NOMO-1 treated with DMSO at 0.1 percent for 48 hours (cell line): ENCODE data around the gene ARHGAP4.
A peak's percentile ranks its signal among the peaks of the same experiment; 100 is the strongest.

Experiments
- DNase-seq: peaks from one replicate; lab custom pipeline; 2025; ENCODE audit not compliant: unreplicated experiment; lab: John Stamatoyannopoulos, UW

Gene ARHGAP4

DNA sequence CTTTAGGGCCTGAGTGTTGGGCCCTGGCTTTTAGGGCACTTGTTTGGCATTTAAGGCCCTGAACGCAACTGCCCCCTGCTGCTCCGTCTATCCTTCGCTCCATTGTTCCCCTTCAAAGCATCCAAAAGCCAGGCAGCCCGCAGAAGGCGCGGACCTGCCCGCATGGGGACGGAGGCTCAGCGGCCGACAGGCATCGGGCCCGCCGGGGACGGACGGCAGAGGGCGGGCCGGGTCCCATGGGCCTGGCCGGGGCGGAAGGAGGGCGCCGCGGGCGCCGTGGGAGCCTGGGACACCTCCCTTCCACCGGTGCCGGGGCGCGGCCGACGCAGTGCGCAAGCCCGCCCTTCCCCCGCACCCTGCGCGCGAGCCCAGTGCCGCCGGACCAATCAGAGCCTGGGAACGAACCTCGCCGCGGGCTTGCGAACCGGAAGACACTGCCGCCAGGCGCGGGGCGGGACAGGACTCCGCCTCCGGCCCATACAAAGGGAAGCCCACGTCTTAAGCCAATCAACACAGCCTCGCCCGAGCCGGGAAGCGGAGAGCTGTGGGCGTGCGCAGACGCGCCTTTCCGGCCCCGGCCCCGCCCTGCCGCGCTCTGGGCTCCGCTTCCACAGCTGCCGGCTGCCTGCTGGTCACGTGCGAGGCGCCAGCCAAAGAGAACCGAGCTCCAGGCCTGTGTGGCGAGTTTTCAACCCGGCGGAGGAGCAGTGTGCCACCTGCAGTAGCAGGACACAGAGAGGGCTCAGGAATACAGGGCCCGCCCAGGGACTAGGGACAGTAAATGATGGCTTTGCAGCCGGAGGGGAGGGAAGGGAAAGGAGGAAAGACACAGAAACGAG is 2.1 kb upstream of the ARHGAP4 start:
- peak; percentile 97 for DNase-seq

- no peak for DNase-seq
These were observed 1.5 kb upstream of the ARHGAP4 start for GRCh38 chrX:153927672-153927921.

DNA sequence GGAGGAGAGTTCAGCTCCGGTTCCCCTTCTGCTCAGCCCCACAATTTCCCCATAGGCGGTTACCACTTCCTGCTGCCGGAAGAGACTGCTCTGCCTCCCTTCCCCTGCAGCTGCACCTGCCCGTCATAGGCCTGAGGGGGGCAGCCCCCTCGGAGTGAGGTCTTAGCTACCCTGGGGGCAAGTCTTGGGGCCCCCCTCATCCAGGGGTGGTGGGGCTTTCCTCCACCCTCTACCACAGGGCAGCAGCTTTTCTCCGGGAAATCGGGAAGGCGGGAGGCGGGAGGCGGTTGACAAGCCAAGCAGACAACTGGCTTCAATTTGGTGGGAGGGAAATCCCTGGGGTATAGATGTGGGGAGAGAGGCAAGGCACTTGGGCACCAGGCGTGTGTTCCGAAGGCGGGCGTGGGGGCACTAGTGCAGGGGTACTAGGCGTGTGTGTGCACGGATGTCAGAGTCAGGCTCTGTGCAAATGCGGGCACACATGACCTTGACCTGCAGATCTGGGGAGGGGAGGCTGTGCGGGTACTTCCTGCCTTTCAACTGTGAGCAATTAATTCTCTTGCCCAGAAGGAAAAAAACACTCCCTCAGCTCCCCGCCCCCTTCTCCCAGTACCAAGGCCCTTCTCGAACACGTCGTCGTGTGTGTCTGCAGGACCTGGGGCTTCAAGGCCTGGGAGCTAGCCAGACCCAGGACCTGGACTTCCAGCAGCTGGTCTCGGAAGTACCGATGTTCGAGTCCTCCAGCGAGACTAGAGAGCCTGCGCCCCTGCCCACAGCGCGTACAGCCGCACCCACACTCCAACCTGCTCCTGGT is 1.0 kb upstream of the ARHGAP4 start:
- DNase-seq, result peak; percentile 94

DNA sequence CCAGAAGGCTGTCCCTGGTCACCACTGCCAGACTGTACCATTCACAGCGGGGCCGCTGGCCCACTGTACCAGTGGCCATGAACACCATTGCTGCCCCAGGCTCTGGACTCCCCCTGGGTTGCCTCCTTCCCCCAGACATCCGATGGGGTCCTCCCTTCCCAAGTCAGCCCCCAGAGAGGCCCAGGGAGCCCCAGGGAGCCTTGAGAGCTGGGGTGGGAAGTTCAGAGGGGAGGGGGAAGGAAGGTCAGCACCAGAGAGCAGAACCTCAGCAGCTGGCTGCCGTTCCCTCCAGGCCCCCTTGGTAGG is 441 bp upstream of the ARHGAP4 start:
- peak; percentile 57 for DNase-seq

DNA sequence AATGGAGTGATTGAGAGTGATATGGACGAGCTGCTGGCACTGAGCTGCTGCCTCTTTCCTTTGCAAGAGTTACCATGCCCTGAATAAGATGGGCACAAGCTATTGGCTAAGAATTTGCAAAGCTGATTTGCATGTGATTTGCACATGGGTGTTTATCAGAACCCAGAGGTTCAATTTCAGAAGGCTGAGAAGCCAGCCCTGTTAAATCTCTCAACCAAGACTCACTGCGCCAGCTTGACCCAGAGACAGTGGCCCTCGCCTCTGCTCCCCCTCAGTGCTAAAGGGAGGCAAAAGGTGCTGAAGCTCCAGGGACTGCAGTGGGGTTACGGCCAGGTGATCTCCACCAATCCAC is 701 bp downstream of the ARHGAP4 start:
- peak; percentile 19 for DNase-seq

GRCh38 chrX:153924149-153924861 is 1.8 kb downstream of the ARHGAP4 start:
- DNase-seq, result peak; percentile 51

GRCh38 chrX:153922932-153923857 is 2.9 kb downstream of the ARHGAP4 start:
- DNase-seq, result no peak

DNA sequence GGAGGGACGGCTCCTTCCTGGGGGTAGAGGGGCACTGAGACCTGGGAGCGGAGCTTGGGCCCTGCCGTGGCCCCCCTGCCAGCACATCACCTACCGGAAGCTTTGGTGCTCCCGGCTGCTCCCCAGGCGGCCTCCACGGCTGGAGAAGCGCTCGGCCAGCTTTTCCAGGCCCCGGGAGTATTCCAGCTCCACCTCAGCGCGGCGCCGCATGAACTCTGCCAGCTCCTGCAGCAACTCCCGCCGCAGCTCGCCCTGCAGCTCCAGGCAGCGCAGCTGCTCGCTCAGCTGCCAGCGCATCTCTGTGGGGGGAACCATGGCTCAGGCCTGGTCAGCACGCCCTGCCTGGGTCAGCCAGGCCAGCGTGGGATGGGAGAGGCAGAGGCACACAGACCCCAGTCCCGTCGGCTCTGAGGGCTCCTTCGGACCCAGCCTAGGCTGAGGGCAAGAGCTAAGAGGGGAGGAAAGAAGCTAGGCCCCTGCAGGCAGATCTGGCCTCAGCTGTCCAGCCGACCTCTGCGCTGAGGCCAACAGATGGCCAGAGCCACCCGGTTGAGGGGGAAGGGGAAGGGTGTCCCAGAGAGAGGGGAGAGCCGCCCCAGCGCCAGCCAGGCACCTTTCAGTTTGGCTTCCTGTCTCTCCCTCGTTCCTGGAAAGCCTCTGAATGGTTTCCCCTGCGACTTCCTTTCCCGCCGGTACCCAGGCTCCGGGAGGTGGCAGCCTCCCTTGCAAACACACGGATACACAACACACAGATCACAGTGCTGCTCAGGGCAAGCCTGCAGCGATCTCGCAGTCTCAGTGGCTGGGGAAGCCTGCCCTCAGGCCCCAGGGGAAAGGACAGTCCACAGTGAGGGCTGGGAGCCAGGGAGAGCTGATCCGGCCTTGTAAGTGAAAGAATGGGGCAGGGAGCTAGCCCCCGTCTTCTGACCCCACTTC is 4.3 kb downstream of the ARHGAP4 start:
- no peak for DNase-seq

- DNase-seq, result no peak
These were observed 5.0 kb downstream of the ARHGAP4 start for GRCh38 chrX:153921070-153921469.

GRCh38 chrX:153920546-153920945 is 5.5 kb downstream of the ARHGAP4 start:
- DNase-seq, result no peak

- DNase-seq, result no peak
These were observed 6.8 kb downstream of the ARHGAP4 start for GRCh38 chrX:153919281-153919680.

DNA sequence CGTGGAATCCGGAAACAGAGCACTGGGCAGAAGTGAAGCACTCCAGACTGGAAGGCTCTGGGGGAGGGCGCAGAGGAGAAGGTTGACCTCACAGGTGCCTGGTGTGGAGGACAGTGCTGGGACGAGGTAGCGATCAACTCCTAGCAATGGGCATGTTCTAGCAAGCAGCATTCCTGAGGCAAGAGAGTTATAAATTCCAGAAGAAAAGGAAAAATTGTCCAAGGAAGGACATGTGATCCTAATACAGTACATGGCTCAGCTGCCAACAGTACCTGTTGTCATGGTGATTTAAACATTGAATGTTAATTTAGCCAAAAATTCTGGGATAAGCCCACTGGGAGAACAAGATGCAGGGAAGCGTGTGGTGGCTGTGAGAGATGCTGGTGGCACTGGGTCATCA is 8.2 kb downstream of the ARHGAP4 start:
- DNase-seq, result no peak

DNA sequence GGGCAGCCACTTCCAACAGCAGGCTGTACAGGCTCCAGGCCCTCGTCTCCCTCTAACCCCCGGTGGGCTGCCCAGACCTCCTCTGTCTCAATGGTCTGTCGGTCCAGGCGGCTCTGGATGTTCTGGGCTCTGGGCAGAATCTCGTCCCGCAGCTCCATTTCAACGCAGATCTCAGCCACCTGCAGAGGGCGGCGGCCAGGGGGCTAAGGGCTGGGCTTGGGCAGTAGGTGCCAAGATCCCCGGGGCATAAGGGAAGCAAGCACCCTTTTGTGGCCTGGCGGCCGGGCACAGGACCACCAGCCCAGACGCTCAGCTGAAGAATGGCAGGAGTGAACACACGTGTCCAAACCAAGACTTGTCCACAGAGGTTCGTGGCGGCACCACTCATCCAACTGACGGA is 12.4 kb downstream of the ARHGAP4 start:
- DNase-seq, result no peak

- DNase-seq, result no peak
These were observed 12.9 kb downstream of the ARHGAP4 start for GRCh38 chrX:153913211-153913610.

DNA sequence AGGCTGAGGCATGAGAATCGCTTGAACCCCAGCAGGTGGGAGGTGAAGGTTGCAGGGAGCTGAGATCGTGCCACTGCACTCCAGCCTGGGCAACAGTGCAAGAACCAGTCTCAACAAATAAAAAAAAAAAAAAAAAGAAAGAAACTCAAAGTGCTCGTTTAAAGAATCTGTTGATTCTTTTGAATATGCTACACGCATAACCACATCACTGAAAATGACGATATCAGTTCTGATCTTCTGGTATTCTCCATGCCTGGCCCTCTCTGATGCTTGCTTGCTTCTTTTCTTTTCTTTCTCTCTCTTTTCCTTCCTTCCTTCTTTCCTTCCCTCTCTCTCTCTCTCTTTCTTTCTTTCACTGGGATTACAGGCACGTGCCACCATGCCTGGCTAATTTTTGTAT is 14.3 kb downstream of the ARHGAP4 start:
- no peak for DNase-seq

DNA sequence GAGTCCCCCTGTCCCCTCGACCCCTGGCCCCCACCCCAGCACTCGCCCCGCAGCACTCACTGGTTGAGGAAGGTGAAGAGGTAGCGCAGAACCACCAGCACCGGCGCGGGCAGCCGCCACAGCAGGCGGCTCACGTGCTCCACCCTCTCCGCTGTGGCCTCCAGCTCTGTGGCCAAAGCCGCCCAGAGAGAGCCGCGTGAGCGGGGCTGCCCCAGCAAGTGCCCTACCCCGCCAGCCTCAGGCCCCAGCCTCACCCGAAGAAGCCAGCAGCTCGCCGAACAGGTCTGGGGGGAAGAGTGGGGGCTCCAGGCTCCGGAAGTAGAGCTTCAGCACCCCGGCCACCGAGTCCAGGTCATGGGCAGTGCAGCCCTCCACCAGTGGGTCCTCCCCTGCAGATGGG is 15.6 kb downstream of the ARHGAP4 start:
- DNase-seq, result no peak

DNA sequence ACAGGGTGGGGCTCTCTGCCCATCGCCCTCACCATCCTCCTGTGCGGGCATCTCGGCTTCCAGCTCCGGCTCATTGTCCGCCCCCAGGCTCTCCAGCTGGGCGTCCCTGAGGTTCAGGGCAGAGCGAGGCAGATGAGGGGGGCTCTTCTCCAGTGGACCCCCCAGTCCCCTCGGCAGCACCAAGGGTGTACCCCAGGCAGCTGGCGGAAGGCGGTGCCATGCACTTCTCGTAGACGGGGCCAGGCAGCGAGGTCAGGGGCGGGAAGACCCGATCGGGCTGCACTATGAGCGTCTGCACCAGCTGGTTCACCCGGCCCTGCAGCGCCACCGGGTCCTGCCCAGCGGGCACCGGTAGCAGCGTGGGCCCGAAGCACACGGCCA is 16.1 kb downstream of the ARHGAP4 start:
- DNase-seq, result no peak

DNA sequence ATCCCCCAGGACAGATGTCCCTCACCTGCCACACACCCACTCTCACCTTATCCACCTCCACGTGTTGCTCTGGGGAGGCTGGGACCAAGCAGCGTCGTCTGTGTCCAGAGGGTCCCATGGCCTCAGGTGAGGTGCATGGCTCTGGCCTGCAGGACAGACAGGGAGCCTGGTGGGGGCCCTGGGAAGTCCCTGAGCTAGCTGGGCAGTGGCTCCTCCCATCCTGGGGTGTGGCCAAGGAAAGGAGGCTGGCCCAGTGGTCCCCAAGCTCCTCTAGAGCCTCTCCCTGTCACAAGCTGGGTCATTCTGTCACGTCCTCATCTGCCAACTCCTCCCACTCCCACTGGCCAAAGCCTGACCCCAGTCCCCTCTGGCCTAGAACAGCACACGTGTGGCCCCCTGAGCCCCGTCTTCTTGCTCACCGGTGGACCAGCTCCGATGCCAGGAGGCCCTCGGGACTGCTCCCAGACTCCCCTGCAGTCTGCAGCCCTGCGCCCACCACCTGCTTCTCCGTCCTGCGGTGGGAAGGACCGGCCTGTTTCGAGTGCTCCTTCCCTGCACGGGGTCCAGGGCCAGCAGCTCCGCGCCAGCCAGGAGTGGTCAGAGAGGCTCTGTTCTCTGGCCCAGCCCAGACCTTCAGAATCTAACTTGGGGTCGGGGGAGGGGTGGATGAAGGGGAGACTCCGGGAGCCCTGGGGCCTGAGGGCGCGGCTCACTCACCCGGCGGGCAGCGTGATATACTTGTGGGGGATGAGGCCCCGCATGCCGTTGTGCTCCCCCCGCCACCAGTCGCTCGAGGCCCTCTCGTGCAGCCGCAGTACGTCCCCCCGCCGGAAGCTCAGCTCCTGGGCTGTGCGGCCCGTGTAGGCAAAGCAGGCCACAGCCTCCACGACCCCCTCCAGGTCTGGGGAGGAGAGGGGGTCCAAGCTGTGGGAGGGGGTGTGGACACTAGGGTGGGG is 16.8 kb downstream of the ARHGAP4 start:
- peak; percentile 20 for DNase-seq
